SKM-1 treated with dmso at 0.1 percent for 144 hours (cell line): ENCODE results near the gene PLA2G4B.

ENCODE experiments used
- DNase-seq: peaks from one replicate; lab custom pipeline; 2025; ENCODE audit not compliant: unreplicated experiment; lab: John Stamatoyannopoulos, UW

PLA2G4B gene

GRCh38 chr15:41838400-41838897, at the start of gene PLA2G4B:
TSS of gene PLA2G4B (plus strand) at chr15:41838847. CDS start at chr15:41838914, 67 bp downstream.
- DNase-seq = no peak

DNA sequence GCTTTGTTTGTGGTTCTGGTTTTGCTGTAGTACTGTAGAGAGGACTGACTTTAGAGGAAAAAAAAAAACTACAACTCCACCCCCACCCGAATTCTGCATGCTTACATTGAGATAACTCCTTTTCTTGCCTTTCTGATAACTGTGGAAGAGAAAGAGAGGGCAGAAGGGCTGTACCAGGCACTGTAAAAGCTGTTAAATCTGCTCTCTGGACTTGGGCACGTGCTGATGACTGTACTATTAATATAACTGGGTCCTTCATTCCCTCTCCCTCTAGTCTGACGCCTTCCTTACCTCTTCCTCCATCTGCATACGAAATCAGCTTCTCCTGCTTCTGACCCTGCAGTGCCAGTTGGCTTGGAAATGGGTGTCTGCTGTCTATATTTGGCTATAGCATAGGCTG, 49.4 kb upstream of the PLA2G4B start:
- DNase-seq = no peak

DNA sequence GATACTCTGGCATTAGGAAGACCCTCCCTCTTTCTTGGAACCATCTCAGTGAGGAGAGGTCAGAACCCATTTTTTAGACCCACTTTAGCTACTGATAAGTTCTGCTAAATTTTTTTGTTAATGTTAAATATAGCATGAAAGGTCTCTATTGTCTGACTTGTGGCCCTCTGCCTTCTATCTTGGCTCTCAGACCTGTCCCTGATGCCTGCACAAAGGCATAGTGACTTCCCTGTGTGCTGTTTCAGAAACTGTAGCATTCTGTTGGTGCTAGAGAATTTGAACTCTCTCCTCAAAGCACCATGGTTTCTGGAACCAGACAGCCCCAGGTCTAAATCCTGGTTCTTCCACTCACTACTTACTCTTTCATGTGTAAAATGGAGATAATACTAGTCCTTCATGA, 49.0 kb upstream of the PLA2G4B start:
- no peak for DNase-seq

- no peak for DNase-seq
Observed at GRCh38 chr15:41790169-41790568, 48.5 kb upstream of the PLA2G4B start.

DNA sequence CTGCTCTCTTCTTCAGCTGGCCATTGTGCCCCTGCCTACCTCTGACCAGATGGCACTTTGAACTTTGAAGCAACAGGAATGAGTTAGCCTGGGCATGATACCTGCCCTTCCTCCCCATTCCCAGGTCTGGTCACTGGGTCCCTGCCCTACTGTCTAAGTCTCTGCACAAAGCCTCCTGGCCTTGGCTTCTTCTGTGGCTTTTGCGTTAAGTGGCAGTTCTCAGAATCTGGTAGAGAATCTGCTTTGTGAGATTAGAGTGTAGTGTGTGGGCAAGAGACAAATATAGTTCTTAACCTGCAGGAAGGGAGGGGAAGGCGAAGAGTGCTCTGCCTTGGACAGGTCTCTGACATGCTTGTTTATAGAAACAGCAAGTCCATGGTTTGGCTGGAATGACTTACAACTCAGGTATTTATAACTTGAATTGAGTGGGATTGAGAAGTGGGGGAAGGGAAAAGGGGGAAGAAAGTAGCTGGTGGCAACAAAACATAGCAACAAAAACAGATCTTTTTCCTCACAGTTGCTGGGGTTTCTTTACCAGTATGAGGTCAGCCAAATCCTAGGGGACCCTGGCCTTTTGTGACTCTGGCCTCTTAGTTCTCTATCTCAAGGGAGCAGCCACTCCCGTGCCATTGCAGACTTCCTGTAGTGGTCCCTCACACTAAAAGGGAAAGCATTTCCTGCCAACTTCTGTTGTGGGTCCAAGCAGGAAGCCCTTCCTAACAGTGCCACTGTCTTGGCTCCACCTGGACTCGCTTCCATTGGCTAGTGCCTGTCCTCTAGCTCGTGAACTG, 47.7 kb upstream of the PLA2G4B start:
- no peak for DNase-seq

DNA sequence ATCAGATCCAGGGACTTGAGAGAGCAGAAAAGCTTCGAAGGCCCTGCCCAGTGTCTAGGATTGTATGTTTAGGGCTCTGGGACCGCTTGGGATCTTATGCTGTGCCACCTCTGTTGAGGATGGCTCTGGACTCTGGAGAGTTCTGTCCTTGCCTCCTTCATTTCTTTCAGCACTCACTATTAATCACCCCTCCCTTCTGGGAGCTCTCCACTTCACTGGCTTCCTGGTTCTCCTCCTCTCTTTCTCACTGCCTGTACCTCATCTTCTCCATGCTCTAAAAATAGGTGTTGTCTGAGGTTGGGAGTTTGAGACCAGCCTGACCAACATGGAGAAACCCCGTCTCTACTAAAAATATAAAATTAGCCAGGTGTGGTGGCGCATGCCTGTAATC, 47.1 kb upstream of the PLA2G4B start:
- no peak for DNase-seq

- DNase-seq = no peak
Observed at GRCh38 chr15:41792000-41792637, 46.5 kb upstream of the PLA2G4B start.

DNA sequence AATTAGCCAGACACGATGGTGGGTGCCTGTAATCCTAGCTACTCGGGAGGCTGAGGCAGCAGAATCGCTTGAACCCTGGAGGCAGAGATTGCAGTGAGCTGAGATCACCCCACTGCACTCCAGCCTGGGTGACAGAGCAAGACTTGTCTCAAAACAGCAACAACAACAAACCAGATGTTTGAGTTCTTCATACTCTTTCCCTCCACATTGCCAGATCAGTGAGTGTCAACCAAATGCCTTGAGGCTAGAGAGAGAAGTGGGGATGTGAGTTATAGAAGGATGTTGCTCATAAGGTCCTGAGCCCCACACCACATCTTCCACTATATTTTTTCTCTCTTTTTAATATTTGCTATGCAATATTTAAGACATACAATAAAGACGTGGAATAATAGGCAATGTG, 44.6 kb upstream of the PLA2G4B start:
- no peak for DNase-seq

GRCh38 chr15:41795996-41796856, 42.4 kb upstream of the PLA2G4B start:
- DNase-seq = no peak

DNA sequence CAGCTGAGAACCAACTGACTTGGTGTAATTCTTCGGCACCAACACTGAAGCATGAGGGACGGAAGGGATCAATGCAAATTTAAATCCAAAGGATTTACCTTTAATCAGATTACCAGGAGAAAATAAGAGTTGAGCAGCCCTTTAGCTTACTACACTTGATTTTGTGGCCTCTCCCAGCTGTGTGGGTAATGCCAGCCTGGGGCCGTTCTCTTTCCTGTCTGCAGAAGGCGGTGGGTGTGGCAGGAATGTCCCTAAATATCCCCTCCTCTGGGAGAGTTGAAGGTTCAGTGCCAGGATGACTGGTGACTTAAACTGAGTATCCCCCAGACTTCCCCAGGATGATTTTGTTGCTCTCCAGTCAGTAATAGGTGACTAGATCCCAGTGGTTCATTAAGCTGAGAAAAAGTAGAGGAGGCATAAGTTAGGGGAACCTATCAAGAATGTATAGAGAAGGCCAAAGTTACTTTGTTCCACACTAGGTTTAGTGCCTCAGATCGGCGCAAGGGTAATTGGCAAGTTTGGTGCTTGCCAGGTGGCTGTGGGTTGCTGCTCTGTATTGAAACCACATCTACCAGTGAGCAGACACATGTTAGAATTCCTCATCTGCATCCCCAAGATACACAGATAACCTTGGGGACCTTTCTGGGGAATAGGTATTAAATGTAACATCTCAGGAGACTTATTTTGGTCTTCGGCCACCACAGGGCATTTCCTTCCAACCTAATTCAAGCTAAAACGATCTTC, 41.3 kb upstream of the PLA2G4B start:
- no peak for DNase-seq

GRCh38 chr15:41798607-41799487, 39.8 kb upstream of the PLA2G4B start:
- no peak for DNase-seq

- no peak for DNase-seq
Observed at GRCh38 chr15:41799488-41799805, 39.2 kb upstream of the PLA2G4B start.

DNA sequence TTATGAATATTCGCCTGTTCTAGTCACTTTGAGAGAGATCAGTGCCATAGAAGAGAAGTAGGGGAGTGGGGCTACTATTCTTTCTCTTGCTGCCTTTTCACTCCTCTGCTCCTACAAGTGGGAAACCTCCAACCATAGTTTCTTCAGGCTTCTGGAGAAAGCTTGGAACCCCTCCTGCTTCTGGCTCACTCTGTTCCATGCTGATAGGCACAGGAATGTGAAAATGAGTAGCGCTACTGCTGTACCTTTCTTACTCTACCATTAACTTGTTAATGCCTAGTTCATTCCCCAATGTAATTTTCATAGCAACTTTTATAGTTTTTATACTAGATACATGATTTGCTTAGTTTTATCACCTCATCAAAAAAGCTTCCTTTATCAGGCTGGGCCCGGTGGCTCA, 37.5 kb upstream of the PLA2G4B start:
- DNase-seq = no peak

DNA sequence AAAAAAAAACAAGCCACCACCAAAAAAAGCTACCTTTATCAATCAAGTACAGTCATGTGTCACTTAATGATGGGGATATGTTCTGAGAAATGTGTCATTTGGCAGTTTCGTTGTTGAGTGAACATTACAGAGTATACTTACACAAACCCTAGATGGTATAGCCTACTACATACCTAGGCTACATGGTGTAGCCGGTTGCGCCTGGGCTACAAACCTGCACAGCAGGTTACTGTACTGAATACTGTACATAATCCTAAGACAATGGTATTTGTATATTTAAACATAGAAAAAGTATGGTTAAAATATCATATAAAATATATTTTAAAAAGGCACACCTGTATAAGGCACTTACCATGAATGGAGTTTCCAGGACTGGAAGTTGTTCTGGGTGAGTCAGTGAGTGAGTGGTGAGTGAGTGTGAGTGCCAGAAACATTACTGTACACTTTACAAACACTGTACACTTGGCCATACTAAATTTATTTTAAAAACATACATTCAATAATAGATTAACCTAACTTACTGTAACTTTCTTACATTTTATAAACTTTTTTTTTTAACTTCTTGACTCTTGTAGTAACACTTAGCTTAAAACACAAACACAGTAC, 36.7 kb upstream of the PLA2G4B start:
- DNase-seq = no peak

GRCh38 chr15:41804361-41804760, 34.3 kb upstream of the PLA2G4B start:
- DNase-seq = no peak

GRCh38 chr15:41804916-41805666, 33.6 kb upstream of the PLA2G4B start:
- DNase-seq = no peak

DNA sequence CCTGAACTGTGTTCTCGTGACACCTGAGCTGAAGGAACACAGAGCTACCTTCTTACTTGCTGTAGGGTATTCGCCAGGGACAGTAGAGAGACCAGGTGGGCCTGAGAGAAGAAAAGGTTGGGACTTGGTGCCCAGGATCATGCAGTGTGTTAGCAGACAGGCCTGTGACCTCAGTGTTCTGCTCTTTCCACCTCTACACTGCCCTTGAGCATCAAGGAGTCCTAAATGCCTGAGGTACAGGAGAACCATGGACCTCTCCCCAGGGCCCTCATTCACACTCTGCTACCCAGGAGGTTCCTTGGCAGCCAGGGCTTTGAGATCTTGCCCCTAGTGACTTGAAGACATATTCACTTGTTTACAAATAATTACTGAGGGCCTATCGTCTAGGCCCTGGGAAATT, 32.9 kb upstream of the PLA2G4B start:
- no peak for DNase-seq

GRCh38 chr15:41806291-41807181, 32.1 kb upstream of the PLA2G4B start:
- DNase-seq = no peak
